SK-N-SH treated with all-trans-retinoic acid at 6 μM for 48 hours (cell line): Measurements from ENCODE around the gene NDUFA13.

Experiments used
- ATAC-seq: fragments of 200-7000 bp; cut with Tn5 transposase; 3 replicates; pipeline ENCODE4 v1.9.1; 2020; ENCODE audit warnings: mild to moderate bottlenecking, moderate library complexity
- ARNTL ChIP-seq: fragments of 450-650 bp; formaldehyde crosslinking; IDR thresholded peaks from 2 replicates; pipeline ENCODE4 v1.5.0; 2020; ENCODE audit warnings: low read depth, mild to moderate bottlenecking, moderate library complexity, borderline replicate concordance
- BACH2 ChIP-seq: fragments of 250-450 bp; sonication (Bioruptor Pico); IDR thresholded peaks from 2 replicates; pipeline ENCODE4 v1.9.0; 2021; ENCODE audit warnings: mild to moderate bottlenecking, borderline replicate concordance
- CSDC2 ChIP-seq: fragments of 250-450 bp; sonication (Bioruptor Pico); IDR thresholded peaks from 2 replicates; pipeline ENCODE4 v1.5.0; 2020; ENCODE audit warnings: mild to moderate bottlenecking, moderate library complexity
- ESRRG ChIP-seq: fragments of 250-450 bp; sonication (Bioruptor Pico); IDR thresholded peaks from 2 replicates; pipeline ENCODE4 v1.6.1; 2021; ENCODE audit warnings: mild to moderate bottlenecking
- GLIS3 ChIP-seq: fragments of 250-450 bp; sonication (Bioruptor Pico); IDR thresholded peaks from 2 replicates; pipeline ENCODE4 v1.5.0; 2020; ENCODE audit warnings: mild to moderate bottlenecking, moderate library complexity
- ISL1 ChIP-seq: fragments of 250-450 bp; sonication (Bioruptor Pico); IDR thresholded peaks from 2 replicates; pipeline ENCODE4 v2.1.2; 2022; ENCODE audit warnings: mild to moderate bottlenecking, moderate library complexity
- OSR1 ChIP-seq: fragments of 250-450 bp; sonication (Bioruptor Pico); IDR thresholded peaks from 2 replicates; pipeline ENCODE4 v1.8.0; 2022; ENCODE audit warnings: moderate library complexity, mild to moderate bottlenecking, inconsistent platforms
- PATZ1 ChIP-seq: fragments of 250-450 bp; sonication (Bioruptor Pico); IDR thresholded peaks from 2 replicates; pipeline ENCODE4 v1.8.0; 2020; ENCODE audit warnings: mild to moderate bottlenecking, moderate library complexity, borderline replicate concordance
- POU6F1 ChIP-seq: fragments of 250-450 bp; sonication (Bioruptor Pico); IDR thresholded peaks from 2 replicates; pipeline ENCODE4 v1.8.0; 2021; ENCODE audit warnings: low read depth, mild to moderate bottlenecking, moderate library complexity, borderline replicate concordance
- PPARA ChIP-seq: fragments of 250-450 bp; sonication (Bioruptor Pico); IDR thresholded peaks from 2 replicates; pipeline ENCODE4 v1.5.0; 2020; ENCODE audit warnings: mild to moderate bottlenecking, borderline replicate concordance
- RARB ChIP-seq: fragments of 250-450 bp; sonication (Bioruptor Pico); IDR thresholded peaks from 2 replicates; pipeline ENCODE4 v1.8.0; 2021; ENCODE audit warnings: mild to moderate bottlenecking, moderate library complexity
- SNAI2 ChIP-seq: fragments of 250-450 bp; sonication (Bioruptor Pico); IDR thresholded peaks from 2 replicates; pipeline ENCODE4 v1.5.0; 2020; ENCODE audit warnings: mild to moderate bottlenecking, moderate library complexity
- TCF4 ChIP-seq: fragments of 250-450 bp; sonication (Bioruptor Pico); IDR thresholded peaks from 2 replicates; pipeline ENCODE4 v1.8.0; 2021; ENCODE audit warnings: mild to moderate bottlenecking, moderate library complexity, borderline replicate concordance
- TOX ChIP-seq: fragments of 250-450 bp; sonication (Bioruptor Pico); IDR thresholded peaks from 2 replicates; pipeline ENCODE4 v1.8.0; 2021; ENCODE audit warnings: mild to moderate bottlenecking, moderate library complexity, borderline replicate concordance
- ZFP3 ChIP-seq: fragments of 250-450 bp; sonication (Bioruptor Pico); IDR thresholded peaks from 2 replicates; pipeline ENCODE4 v1.5.0; 2020; ENCODE audit warnings: mild to moderate bottlenecking, moderate library complexity
- ZFP30 ChIP-seq: fragments of 450-650 bp; formaldehyde crosslinking; IDR thresholded peaks from 2 replicates; pipeline ENCODE4 v1.5.0; 2022; ENCODE audit warnings: mild to moderate bottlenecking, moderate library complexity
- ZNF565 ChIP-seq: fragments of 450-650 bp; formaldehyde crosslinking; conservative IDR thresholded peaks from 2 replicates; pipeline ENCODE4 v1.5.0; 2020; ENCODE audit warnings: low read depth, mild to moderate bottlenecking, moderate library complexity
- ZNF70 ChIP-seq: fragments of 450-650 bp; formaldehyde crosslinking; IDR thresholded peaks from 2 replicates; pipeline ENCODE4 v1.5.0; 2020; ENCODE audit warnings: mild to moderate bottlenecking, moderate library complexity
- ZNF8 ChIP-seq: fragments of 450-650 bp; formaldehyde crosslinking; IDR thresholded peaks from 2 replicates; pipeline ENCODE4 v1.5.0; 2020; ENCODE audit warnings: mild to moderate bottlenecking, moderate library complexity
- TF ChIP-seq, protein P1 (sequence below): fragments of 250-450 bp; sonication (Bioruptor Pico); IDR thresholded peaks from 2 replicates; pipeline ENCODE4 v1.5.1; 2020; ENCODE audit warnings: low read depth, mild to moderate bottlenecking, moderate library complexity
- TF ChIP-seq, protein P2 (sequence below): fragments of 250-450 bp; sonication (Bioruptor Pico); IDR thresholded peaks from 2 replicates; pipeline ENCODE4 v1.5.1; 2021; ENCODE audit warnings: mild to moderate bottlenecking, moderate library complexity
- TF ChIP-seq, protein P3 (sequence below): fragments of 250-450 bp; sonication (Bioruptor Pico); IDR thresholded peaks from 2 replicates; pipeline ENCODE4 v1.5.0; 2020; ENCODE audit warnings: mild to moderate bottlenecking, moderate library complexity

NDUFA13 gene

DNA sequence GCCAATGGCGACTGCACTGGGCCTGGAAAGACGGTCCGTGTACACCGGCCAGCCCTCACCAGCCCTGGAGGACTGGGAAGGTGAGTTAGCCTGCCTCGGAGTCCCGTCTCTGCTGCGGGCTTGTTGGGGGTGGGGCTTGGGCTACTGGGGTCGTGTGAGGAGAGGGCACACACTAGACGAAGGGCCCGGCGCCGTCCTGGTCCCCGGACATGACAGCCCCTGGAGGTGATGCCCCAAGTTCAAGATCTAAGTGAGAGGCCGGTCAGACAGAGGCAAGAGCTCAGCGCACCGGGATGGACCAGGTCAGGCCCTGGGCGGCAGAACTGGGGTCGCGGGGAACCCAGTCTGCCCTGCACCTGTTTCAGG, 23.7 kb downstream of the NDUFA13 start:
- no peak for TF ChIP-seq ZNF8 (CRISPR knock-in tag)
- TF ChIP-seq ESRRG (CRISPR knock-in tag): no peak
- no peak for TF ChIP-seq RARB
- no peak for TF ChIP-seq PPARA (CRISPR knock-in tag)
- no peak for TF ChIP-seq ISL1
- TF ChIP-seq CSDC2: no peak
- no peak for TF ChIP-seq ZNF565 (CRISPR knock-in tag)
- no peak for TF ChIP-seq OSR1 (CRISPR knock-in tag)
- no peak for TF ChIP-seq ARNTL (CRISPR knock-in tag)
- TF ChIP-seq, protein P1, sequence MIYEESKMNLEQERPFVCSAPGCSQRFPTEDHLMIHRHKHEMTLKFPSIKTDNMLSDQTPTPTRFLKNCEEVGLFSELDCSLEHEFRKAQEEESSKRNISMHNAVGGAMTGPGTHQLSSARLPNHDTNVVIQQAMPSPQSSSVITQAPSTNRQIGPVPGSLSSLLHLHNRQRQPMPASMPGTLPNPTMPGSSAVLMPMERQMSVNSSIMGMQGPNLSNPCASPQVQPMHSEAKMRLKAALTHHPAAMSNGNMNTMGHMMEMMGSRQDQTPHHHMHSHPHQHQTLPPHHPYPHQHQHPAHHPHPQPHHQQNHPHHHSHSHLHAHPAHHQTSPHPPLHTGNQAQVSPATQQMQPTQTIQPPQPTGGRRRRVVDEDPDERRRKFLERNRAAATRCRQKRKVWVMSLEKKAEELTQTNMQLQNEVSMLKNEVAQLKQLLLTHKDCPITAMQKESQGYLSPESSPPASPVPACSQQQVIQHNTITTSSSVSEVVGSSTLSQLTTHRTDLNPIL (CRISPR knock-in tag): no peak
- TF ChIP-seq GLIS3 (CRISPR knock-in tag): no peak
- no peak for TF ChIP-seq BACH2 (CRISPR knock-in tag)
- TF ChIP-seq PATZ1 (CRISPR knock-in tag): no peak
- TF ChIP-seq SNAI2 (CRISPR knock-in tag): no peak
- no peak for TF ChIP-seq ZFP3
- no peak for TF ChIP-seq TOX (CRISPR knock-in tag)
- TF ChIP-seq, protein P2, sequence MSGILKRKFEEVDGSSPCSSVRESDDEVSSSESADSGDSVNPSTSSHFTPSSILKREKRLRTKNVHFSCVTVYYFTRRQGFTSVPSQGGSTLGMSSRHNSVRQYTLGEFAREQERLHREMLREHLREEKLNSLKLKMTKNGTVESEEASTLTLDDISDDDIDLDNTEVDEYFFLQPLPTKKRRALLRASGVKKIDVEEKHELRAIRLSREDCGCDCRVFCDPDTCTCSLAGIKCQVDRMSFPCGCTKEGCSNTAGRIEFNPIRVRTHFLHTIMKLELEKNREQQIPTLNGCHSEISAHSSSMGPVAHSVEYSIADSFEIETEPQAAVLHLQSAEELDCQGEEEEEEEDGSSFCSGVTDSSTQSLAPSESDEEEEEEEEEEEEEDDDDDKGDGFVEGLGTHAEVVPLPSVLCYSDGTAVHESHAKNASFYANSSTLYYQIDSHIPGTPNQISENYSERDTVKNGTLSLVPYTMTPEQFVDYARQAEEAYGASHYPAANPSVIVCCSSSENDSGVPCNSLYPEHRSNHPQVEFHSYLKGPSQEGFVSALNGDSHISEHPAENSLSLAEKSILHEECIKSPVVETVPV (CRISPR knock-in tag): no peak
- ATAC-seq: no peak

- peak; percentile 4; the same call in 1 of the 3 replicates for ATAC-seq
- TF ChIP-seq SNAI2 (CRISPR knock-in tag) (no peak), ZFP30 (no peak), ESRRG (CRISPR knock-in tag) (no peak), ISL1 (no peak), TCF4 (CRISPR knock-in tag) (no peak), POU6F1 (CRISPR knock-in tag) (no peak), GLIS3 (CRISPR knock-in tag) (no peak), ZNF565 (CRISPR knock-in tag) (no peak), ZNF70 (no peak), ARNTL (CRISPR knock-in tag) (no peak), RARB (no peak), PPARA (CRISPR knock-in tag) (no peak), TOX (CRISPR knock-in tag) (no peak), CSDC2 (no peak), PATZ1 (CRISPR knock-in tag) (no peak)
- TF ChIP-seq, protein P1 (CRISPR knock-in tag): no peak
- TF ChIP-seq, protein P2 (CRISPR knock-in tag): no peak
- TF ChIP-seq, protein P3, sequence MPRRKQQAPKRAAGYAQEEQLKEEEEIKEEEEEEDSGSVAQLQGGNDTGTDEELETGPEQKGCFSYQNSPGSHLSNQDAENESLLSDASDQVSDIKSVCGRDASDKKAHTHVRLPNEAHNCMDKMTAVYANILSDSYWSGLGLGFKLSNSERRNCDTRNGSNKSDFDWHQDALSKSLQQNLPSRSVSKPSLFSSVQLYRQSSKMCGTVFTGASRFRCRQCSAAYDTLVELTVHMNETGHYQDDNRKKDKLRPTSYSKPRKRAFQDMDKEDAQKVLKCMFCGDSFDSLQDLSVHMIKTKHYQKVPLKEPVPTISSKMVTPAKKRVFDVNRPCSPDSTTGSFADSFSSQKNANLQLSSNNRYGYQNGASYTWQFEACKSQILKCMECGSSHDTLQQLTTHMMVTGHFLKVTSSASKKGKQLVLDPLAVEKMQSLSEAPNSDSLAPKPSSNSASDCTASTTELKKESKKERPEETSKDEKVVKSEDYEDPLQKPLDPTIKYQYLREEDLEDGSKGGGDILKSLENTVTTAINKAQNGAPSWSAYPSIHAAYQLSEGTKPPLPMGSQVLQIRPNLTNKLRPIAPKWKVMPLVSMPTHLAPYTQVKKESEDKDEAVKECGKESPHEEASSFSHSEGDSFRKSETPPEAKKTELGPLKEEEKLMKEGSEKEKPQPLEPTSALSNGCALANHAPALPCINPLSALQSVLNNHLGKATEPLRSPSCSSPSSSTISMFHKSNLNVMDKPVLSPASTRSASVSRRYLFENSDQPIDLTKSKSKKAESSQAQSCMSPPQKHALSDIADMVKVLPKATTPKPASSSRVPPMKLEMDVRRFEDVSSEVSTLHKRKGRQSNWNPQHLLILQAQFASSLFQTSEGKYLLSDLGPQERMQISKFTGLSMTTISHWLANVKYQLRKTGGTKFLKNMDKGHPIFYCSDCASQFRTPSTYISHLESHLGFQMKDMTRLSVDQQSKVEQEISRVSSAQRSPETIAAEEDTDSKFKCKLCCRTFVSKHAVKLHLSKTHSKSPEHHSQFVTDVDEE (CRISPR knock-in tag): no peak
- TF ChIP-seq, all 23 proteins: peak for 0
These were observed 24.2 kb downstream of the NDUFA13 start for GRCh38 chr19:19540064-19540714.
